Skeletal muscle satellite cell (primary cell): ENCODE results near the gene CCDC71L. TPM values are rescaled to one million over a fixed set of nuclear protein-coding genes. Genes with fewer than 3 reads are reported as not detected.
"Not testable (repeated sequence)": the region's sequence is repeated elsewhere in the genome, so short reads cannot be mapped to it uniquely, and the experiment has no call there.

Experiments used
- H3K27me3 ChIP-seq: 2 replicates; pipeline ENCODE4 v1.7.0; 2013; ENCODE audit warnings: low read length; ENCODE audit not compliant: control insufficient read depth, insufficient read depth
- H3K36me3 ChIP-seq: 2 replicates; pipeline ENCODE4 v1.7.0; 2013; ENCODE audit warnings: mild to moderate bottlenecking, control low read depth, low read length; ENCODE audit not compliant: insufficient read depth
- H3K4me1 ChIP-seq: 2 replicates; pipeline ENCODE4 v1.7.0; 2013; ENCODE audit warnings: low read length; ENCODE audit not compliant: control insufficient read depth, insufficient read depth
- H3K4me2 ChIP-seq: 2 replicates; pipeline ENCODE4 v1.7.0; 2013; ENCODE audit warnings: mild to moderate bottlenecking, low read length
- H3K4me3 ChIP-seq: 2 replicates; pipeline ENCODE4 v1.7.0; 2013; ENCODE audit warnings: low read length
- H3K9ac ChIP-seq: 2 replicates; pipeline ENCODE4 v1.7.0; 2013; ENCODE audit warnings: mild to moderate bottlenecking, low read depth, low read length, moderate library complexity
- H3K9me3 ChIP-seq: replicated peaks from 2 replicates; pipeline ENCODE4 v1.7.0; 2013; ENCODE audit warnings: mild to moderate bottlenecking, control low read depth, low read length
- total RNA-seq: library from RNA; depleted of rRNA; stranded (reverse); fragments of >200 nt; gene quantifications from 2 replicates; pipeline ENCODE4 v1.2.3, GENCODE V29; 2012; rRNA removed

The CCDC71L gene
- total RNA-seq = 15.3 and 16.0 TPM in 2 replicates

- Histone ChIP-seq H3K4me3 (peak within 1 kb of the TSS; percentile 97), H3K9ac (peak within 1 kb of the TSS; percentile 97), H3K9me3 (no peaks in the 10 kb centered on the region), H3K27me3 (no peaks in the 10 kb centered on the region), H3K4me1 (peaks cover 13% of the 10 kb centered on the region), H3K4me2 (peak within 1 kb of the TSS; percentile 85), H3K36me3 (peaks cover 5% of the 10 kb centered on the region)
Measured at GRCh38 chr7:106660862-106661720, at the start of gene CCDC71L. TSS of gene CCDC71L (minus strand) at chr7:106661158. CDS start at chr7:106660896, 262 bp downstream.

DNA sequence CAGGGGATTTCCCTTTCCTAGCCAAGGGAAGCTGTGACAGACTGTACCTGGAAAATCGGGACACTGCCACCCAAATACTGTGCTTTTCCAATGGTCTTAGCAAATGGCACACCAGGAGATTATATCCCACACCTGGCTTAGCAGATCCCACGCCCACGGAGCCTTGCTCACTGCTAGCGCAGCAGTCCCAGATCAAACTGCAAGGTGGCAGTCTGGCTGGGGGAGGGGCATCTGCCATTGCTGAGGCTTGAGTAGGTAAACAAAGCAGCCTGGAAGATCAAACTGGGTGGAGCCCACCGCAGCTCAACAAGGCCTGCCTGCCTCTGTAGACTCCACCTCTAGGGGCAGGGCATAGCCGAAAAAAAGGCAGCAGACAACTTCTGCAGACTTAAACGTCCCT is 48.6 kb upstream of the CCDC71L start:
- H3K9me3 ChIP-seq, H3K4me1 ChIP-seq, H3K4me2 ChIP-seq, H3K9ac ChIP-seq, H3K27me3 ChIP-seq, H3K36me3 ChIP-seq, H3K4me3 ChIP-seq: not testable (repeated sequence)

GRCh38 chr7:106704000-106704840 is 43.3 kb upstream of the CCDC71L start:
- no peak overlapping the region for H3K9ac ChIP-seq
- H3K9me3 ChIP-seq = no peaks in the 10 kb centered on the region
- no peaks in the 10 kb centered on the region for H3K27me3 ChIP-seq
- no peaks in the 10 kb centered on the region for H3K4me1 ChIP-seq
- no peak overlapping the region for H3K4me3 ChIP-seq
- no peaks in the 10 kb centered on the region for H3K36me3 ChIP-seq
- H3K4me2 ChIP-seq = no peak overlapping the region

DNA sequence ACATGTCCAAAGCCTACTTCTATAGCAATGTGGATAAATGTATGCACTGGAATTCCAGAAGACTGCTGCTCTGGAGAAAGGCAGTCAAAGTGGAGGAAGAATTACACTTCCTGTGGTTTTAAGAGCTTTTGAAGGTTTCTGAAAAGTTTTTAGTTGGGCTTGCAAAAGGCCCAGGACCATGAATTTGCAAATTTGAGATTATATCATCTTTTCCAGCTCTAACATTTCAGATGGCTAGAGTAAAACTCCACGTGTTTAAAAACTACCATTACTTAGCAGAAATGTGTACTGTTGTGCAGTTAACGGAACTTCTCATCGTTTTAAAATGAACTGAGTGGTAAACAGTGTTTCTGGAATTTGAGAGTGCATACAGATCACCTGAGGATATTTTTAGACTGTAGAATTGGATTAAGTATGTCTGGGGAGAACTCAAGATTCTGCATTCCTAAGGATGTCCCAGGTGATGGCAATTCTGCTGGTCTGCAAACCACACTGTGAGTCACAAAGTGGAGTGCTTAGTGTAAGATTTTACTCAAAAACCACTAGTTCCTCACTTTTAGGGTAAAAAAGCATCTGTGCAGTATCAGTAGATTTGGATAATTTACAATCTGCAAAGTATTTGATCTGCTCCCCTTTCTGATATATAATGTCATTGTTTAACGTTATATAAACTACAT is 32.9 kb upstream of the CCDC71L start:
- no peaks in the 10 kb centered on the region for H3K27me3 ChIP-seq
- no peaks in the 10 kb centered on the region for H3K36me3 ChIP-seq
- H3K9me3 ChIP-seq = no peaks in the 10 kb centered on the region
- no peak overlapping the region for H3K4me2 ChIP-seq
- no peak overlapping the region for H3K4me3 ChIP-seq
- no peaks in the 10 kb centered on the region for H3K4me1 ChIP-seq
- H3K9ac ChIP-seq = no peak overlapping the region

GRCh38 chr7:106692450-106693051 is 31.6 kb upstream of the CCDC71L start:
- Histone ChIP-seq H3K9ac (no peak overlapping the region), H3K4me3 (no peak overlapping the region)

DNA sequence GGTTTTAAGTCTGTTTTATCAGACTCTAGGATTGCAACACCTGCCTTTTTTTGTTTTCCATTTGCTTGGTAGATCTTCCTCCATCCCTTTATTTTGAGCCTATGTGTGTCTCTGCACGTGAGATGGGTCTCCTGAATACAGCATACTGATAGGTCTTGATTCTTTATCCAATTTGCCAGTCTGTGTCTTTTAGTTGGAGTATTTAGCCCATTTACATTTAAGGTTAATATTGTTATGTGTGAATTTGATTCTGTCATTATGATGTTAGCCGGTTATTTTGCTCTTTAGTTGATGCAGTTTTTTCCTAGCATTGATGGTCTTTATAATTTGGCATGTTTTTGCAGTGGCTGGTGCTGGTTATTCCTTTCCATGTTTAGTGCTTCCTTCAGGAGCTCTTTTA is 27.2 kb upstream of the CCDC71L start:
- H3K4me1 ChIP-seq, H3K36me3 ChIP-seq, H3K4me3 ChIP-seq, H3K9ac ChIP-seq, H3K4me2 ChIP-seq, H3K9me3 ChIP-seq, H3K27me3 ChIP-seq: not testable (repeated sequence)

More at GRCh38 chr7:106692450-106693051, 31.6 kb upstream of the CCDC71L start:
- H3K27me3 ChIP-seq = no peaks in the 10 kb centered on the region
- no peak overlapping the region for H3K4me2 ChIP-seq
- H3K4me1 ChIP-seq = no peaks in the 10 kb centered on the region
- H3K9me3 ChIP-seq = no peaks in the 10 kb centered on the region
- no peaks in the 10 kb centered on the region for H3K36me3 ChIP-seq

DNA sequence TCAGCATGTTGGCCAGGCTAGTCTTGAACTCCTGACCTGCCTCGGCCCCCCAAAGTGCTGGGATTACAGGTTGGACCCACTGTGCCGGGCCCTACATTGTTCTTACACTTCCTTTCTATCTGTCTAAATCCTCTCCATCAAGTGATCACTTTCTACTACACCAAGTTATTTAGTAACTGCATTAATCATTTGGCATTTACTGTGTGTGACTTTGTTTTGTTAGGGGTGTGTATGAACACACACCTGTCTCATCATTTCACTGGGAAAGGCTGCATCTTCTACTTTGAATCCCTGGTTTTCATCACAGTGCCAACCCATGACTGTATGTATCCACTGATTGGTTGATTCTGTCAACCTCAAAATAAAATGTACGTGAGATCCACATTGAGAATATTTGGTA is 23.0 kb upstream of the CCDC71L start:
- H3K9me3 ChIP-seq = no peaks in the 10 kb centered on the region
- H3K4me2 ChIP-seq = no peak overlapping the region
- H3K4me1 ChIP-seq = peaks cover 11% of the 10 kb centered on the region

DNA sequence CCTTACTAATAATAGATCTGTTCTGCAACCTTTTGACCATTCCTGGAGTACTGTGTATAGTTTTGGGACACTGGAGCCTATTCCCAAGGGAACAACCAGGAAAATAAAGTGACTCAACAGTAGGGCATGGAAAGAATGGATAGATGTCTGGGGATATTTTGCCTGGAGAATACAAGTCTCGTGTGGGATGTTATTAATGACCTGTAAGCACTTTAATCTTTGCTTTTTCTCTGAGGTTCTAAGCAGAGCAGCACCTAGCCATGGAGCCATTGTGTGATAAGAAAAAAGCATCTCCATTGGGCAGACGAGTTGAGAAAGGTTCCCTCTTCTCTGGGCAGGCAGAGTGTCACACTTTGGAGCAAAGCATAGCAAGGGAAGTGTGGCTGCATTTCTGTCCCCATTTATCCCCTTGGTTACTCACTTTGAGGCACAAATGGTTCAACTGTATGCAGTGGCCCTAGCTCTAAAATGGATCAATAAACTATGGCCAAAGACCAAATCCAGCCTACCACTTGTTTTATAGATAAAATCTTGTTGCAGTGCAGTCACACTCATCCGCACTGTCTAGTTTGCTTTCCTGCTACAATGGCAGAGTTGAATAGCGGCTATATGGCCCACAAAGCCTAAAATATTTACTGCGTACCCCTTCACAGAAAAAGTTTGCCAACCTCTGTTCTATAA is 21.0 kb upstream of the CCDC71L start:
- Histone ChIP-seq H3K9me3 (no peaks in the 10 kb centered on the region), H3K27me3 (no peaks in the 10 kb centered on the region), H3K36me3 (no peaks in the 10 kb centered on the region), H3K4me3 (no peak overlapping the region), H3K4me2 (no peak overlapping the region), H3K9ac (no peak overlapping the region), H3K4me1 (peaks cover 11% of the 10 kb centered on the region)

More for the DNA sequence above, 23.0 kb upstream of the CCDC71L start:
- H3K4me3 ChIP-seq = no peak overlapping the region
- no peaks in the 10 kb centered on the region for H3K36me3 ChIP-seq
- H3K27me3 ChIP-seq = no peaks in the 10 kb centered on the region
- H3K9ac ChIP-seq = no peak overlapping the region

- Histone ChIP-seq H3K4me3 (no peak overlapping the region), H3K4me2 (no peak overlapping the region), H3K9ac (no peak overlapping the region), H3K27me3 (no peaks in the 10 kb centered on the region), H3K9me3 (no peaks in the 10 kb centered on the region), H3K4me1 (peaks cover 11% of the 10 kb centered on the region), H3K36me3 (no peaks in the 10 kb centered on the region)
Measured at GRCh38 chr7:106679153-106679931, 18.4 kb upstream of the CCDC71L start.

GRCh38 chr7:106678795-106679152 is 17.8 kb upstream of the CCDC71L start:
- no peak overlapping the region for H3K4me2 ChIP-seq
- no peaks in the 10 kb centered on the region for H3K36me3 ChIP-seq
- H3K9me3 ChIP-seq = no peaks in the 10 kb centered on the region
- H3K4me3 ChIP-seq = no peak overlapping the region
- H3K9ac ChIP-seq = no peak overlapping the region
- H3K4me1 ChIP-seq = peaks cover 11% of the 10 kb centered on the region
- no peaks in the 10 kb centered on the region for H3K27me3 ChIP-seq
